GM19099 (cell line): ENCODE results near the gene METTL3.

Source experiments
- POLR2A ChIP-seq: IDR thresholded peaks from 3 replicates; pipeline ENCODE4 v1.6.1; 2011; ENCODE audit warnings: low read depth; ENCODE audit not compliant: insufficient read length; ENCODE audit errors: extremely low read depth

METTL3 gene

GRCh38 chr14:21449899-21450216, 61.3 kb downstream of the METTL3 start:
- no peak for TF ChIP-seq POLR2A
